ENCODE measurements around the gene NPAS4. TPM values are rescaled to one million over a fixed set of nuclear protein-coding genes. Genes with fewer than 3 reads are reported as not detected.
"Not testable (repeated sequence)": the region's sequence is repeated elsewhere in the genome, so short reads cannot be mapped to it uniquely, and the experiment has no call there.

NPAS4 gene
- polyA plus RNA-seq, 1 of the 3 experiments (the other 2 are of a cell fraction): 0.03 TPM

DNA sequence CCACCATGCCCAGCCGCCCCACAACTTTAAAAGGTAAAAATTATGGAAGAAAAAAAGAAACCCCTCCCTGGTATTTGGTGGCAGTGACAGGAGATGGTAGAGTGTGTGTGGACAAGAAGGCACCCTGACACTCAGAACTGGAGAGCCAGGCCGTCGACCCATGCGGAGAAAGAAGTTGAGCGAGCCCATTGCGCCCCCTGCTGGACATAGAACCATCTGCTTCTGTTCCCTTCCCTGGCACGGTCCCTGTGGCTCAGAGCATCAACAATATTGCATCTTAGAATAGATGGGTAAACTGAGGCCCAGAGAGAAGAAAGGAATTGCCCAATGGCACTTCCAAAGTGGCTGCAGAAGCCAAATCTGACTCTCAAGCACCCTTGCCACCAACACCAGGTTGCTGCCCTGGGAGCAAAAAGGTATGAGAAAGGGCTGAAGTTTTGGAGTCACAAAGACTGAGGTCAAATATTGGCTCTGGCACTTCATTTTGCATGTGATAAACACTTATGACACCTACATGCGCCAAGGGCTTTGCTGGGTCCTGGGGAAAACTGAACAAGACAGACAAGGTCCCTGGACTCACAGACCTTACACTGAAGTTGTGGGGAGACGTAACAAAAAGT is 9.3 kb downstream of the NPAS4 start:
- no peaks in the 10 kb centered on the region for H3K27me3 ChIP-seq (ENCODE audit: insufficient read depth)
- ChIA-PET POLR2A (no interaction called here), CTCF (interaction anchor here (0.6 to 22.6 kb wide), 22 partner anchors 9 to 527 kb away, joined by 3 to 617 read pairs (median 4); partner anchors contain the start of genes DPP3, MRPL11, NPAS4 and RBM4B)
- peak; percentile 93 for TF ChIP-seq RAD21 (IDR thresholded peaks at IDR 0.05; ENCODE audit: low read length)
- TF ChIP-seq MXI1 (IDR thresholded peaks at IDR 0.05; ENCODE audit: low read depth, low read length): peak; percentile 46; the same call in 1 of the 2 replicates
- TF ChIP-seq, protein P1, sequence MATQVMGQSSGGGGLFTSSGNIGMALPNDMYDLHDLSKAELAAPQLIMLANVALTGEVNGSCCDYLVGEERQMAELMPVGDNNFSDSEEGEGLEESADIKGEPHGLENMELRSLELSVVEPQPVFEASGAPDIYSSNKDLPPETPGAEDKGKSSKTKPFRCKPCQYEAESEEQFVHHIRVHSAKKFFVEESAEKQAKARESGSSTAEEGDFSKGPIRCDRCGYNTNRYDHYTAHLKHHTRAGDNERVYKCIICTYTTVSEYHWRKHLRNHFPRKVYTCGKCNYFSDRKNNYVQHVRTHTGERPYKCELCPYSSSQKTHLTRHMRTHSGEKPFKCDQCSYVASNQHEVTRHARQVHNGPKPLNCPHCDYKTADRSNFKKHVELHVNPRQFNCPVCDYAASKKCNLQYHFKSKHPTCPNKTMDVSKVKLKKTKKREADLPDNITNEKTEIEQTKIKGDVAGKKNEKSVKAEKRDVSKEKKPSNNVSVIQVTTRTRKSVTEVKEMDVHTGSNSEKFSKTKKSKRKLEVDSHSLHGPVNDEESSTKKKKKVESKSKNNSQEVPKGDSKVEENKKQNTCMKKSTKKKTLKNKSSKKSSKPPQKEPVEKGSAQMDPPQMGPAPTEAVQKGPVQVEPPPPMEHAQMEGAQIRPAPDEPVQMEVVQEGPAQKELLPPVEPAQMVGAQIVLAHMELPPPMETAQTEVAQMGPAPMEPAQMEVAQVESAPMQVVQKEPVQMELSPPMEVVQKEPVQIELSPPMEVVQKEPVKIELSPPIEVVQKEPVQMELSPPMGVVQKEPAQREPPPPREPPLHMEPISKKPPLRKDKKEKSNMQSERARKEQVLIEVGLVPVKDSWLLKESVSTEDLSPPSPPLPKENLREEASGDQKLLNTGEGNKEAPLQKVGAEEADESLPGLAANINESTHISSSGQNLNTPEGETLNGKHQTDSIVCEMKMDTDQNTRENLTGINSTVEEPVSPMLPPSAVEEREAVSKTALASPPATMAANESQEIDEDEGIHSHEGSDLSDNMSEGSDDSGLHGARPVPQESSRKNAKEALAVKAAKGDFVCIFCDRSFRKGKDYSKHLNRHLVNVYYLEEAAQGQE (IDR thresholded peaks at IDR 0.05; ENCODE audit: low read depth, low read length): no peak
- TF ChIP-seq JUND (IDR thresholded peaks at IDR 0.05): no peak
- TF ChIP-seq, protein P2, sequence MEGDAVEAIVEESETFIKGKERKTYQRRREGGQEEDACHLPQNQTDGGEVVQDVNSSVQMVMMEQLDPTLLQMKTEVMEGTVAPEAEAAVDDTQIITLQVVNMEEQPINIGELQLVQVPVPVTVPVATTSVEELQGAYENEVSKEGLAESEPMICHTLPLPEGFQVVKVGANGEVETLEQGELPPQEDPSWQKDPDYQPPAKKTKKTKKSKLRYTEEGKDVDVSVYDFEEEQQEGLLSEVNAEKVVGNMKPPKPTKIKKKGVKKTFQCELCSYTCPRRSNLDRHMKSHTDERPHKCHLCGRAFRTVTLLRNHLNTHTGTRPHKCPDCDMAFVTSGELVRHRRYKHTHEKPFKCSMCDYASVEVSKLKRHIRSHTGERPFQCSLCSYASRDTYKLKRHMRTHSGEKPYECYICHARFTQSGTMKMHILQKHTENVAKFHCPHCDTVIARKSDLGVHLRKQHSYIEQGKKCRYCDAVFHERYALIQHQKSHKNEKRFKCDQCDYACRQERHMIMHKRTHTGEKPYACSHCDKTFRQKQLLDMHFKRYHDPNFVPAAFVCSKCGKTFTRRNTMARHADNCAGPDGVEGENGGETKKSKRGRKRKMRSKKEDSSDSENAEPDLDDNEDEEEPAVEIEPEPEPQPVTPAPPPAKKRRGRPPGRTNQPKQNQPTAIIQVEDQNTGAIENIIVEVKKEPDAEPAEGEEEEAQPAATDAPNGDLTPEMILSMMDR (IDR thresholded peaks at IDR 0.05): peak; percentile 84
- no peak for TF ChIP-seq GABPA (IDR thresholded peaks at IDR 0.05; ENCODE audit: low read depth)
- TF ChIP-seq SMC3 (IDR thresholded peaks at IDR 0.05; ENCODE audit: low read depth, low read length): peak; percentile 96
- TF ChIP-seq EP300 (IDR thresholded peaks at IDR 0.05; ENCODE audit: borderline replicate concordance in 1 of 2, low read depth in 1 of 2, low read length in 1 of 2): no peak
- H3K4me2 ChIP-seq: no peak overlapping the region
- H3K4me3 ChIP-seq (ENCODE audit: low read depth in 2 of 2, low read length in 1 of 2): no peak overlapping the region; a peak in 1 of 4 replicates
- 28% methylated on average over 9 of the region's 9 CpGs for WGBS (ENCODE audit: low lambda C conversion rate)
- no peaks in the 10 kb centered on the region for H3K79me2 ChIP-seq (ENCODE audit: insufficient read depth)
- DNase-seq: peak; percentile 88
- H3K4me1 ChIP-seq (ENCODE audit: control insufficient read depth in 1 of 2, insufficient read depth in 2 of 2, low read depth in 1 of 2, low read length in 1 of 2): no peaks in the 10 kb centered on the region
- no peak overlapping the region for H2AFZ ChIP-seq (ENCODE audit: low read depth)
- no peak overlapping the region for H3K27ac ChIP-seq (ENCODE audit: low read depth in 2 of 2, low read length in 1 of 2)
- H3K36me3 ChIP-seq (replicated peaks in 1 of 2; ENCODE audit: control insufficient read depth in 1 of 2, insufficient read depth in 2 of 2, low read length in 1 of 2): peaks cover 3% of the 10 kb centered on the region in 2 experiments
- H3K9ac ChIP-seq: no peak overlapping the region
- no peaks in the 10 kb centered on the region for H3K9me3 ChIP-seq
- no peaks in the 10 kb centered on the region for H3K9me2 ChIP-seq
- H4K20me1 ChIP-seq (ENCODE audit: insufficient read depth): no peaks in the 10 kb centered on the region
- peaks cover 4% of the 10 kb centered on the region for H3F3A ChIP-seq (replicated peaks; ENCODE audit: insufficient read depth)

DNA sequence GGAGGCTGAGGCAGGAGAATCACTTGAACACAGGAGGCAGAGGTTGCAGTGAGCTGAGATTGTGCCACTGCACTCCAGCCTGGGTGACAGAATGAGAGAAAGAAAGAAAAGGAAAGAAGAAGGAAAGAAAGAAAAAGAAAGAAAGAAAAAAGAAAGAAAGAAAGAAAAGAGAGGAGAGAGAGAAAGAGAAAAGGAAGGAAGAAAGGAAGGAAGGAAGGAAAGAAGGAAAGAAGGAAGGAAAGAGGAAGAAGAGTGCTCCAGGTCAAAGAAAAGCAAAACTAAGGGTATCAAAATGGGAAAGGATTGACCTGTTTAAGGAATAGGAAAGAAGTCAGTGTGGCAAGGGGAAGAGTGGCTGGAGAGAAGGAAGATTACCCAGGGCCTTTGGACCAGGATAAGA is 10.5 kb downstream of the NPAS4 start:
- POLR2A ChIA-PET; H3K9me2 ChIP-seq; H3K4me3 ChIP-seq (ENCODE audit: low read depth in 2 of 2, low read length in 1 of 2); H3F3A ChIP-seq (replicated peaks; ENCODE audit: insufficient read depth); H3K4me2 ChIP-seq; H3K79me2 ChIP-seq (ENCODE audit: insufficient read depth); H3K9ac ChIP-seq; H2AFZ ChIP-seq (ENCODE audit: low read depth); H3K4me1 ChIP-seq (ENCODE audit: control insufficient read depth in 1 of 2, insufficient read depth in 2 of 2, low read depth in 1 of 2, low read length in 1 of 2); H4K20me1 ChIP-seq (ENCODE audit: insufficient read depth); DNase-seq; H3K27me3 ChIP-seq (ENCODE audit: insufficient read depth); H3K27ac ChIP-seq (ENCODE audit: low read depth in 2 of 2, low read length in 1 of 2); H3K9me3 ChIP-seq: not testable (repeated sequence)
- CTCF ChIA-PET: interaction anchor here (0.9 to 22.6 kb wide), 5 partner anchors 8 to 47 kb away, joined by 5 to 617 read pairs (median 9); partner anchors contain the start of genes MRPL11 and NPAS4
- peaks cover 8 to 14% of the 10 kb centered on the region in 2 experiments for H3K36me3 ChIP-seq (replicated peaks in 1 of 2; ENCODE audit: control insufficient read depth in 1 of 2, insufficient read depth in 2 of 2, low read length in 1 of 2)

- not testable (repeated sequence) for H3K4me3 ChIP-seq (ENCODE audit: low read depth in 2 of 2, low read length in 1 of 2); H3K27ac ChIP-seq (ENCODE audit: low read depth in 2 of 2, low read length in 1 of 2); H3K79me2 ChIP-seq (ENCODE audit: insufficient read depth); H3K4me1 ChIP-seq (ENCODE audit: control insufficient read depth in 1 of 2, insufficient read depth in 2 of 2, low read depth in 1 of 2, low read length in 1 of 2); H3F3A ChIP-seq (replicated peaks; ENCODE audit: insufficient read depth); DNase-seq; H3K9ac ChIP-seq; H3K9me2 ChIP-seq; H4K20me1 ChIP-seq (ENCODE audit: insufficient read depth); H3K4me2 ChIP-seq; H2AFZ ChIP-seq (ENCODE audit: low read depth); H3K27me3 ChIP-seq (ENCODE audit: insufficient read depth); H3K9me3 ChIP-seq
- POLR2A ChIA-PET: interaction anchor here (0.6 kb wide), 1 partner anchor 960 kb away, joined by 3 read pairs; the partner anchor contains the start of gene RAD9A
- WGBS (ENCODE audit: low lambda C conversion rate): 93% methylated on average over 8 of the region's 8 CpGs
- CTCF ChIA-PET: interaction anchor here (1.4 to 22.6 kb wide), 2 partner anchors 18 to 45 kb away, joined by 9 to 617 read pairs; partner anchors contain the start of gene NPAS4
- H3K36me3 ChIP-seq (replicated peaks in 1 of 2; ENCODE audit: control insufficient read depth in 1 of 2, insufficient read depth in 2 of 2, low read length in 1 of 2): peaks cover 8 to 14% of the 10 kb centered on the region in 2 experiments
These were observed 11.1 kb downstream of the NPAS4 start for GRCh38 chr11:66431871-66432329.

Measured in SK-N-SH (cell line).